Ishikawa (cell line): ENCODE data around the gene TEFM.
A peak's percentile ranks its signal among the peaks of the same experiment; 100 is the strongest.

Experiments used
- CEBPB ChIP-seq: IDR thresholded peaks from 2 replicates; pipeline ENCODE4 v1.6.1; 2012
- CREB1 ChIP-seq: IDR thresholded peaks from 2 replicates; pipeline ENCODE4 v1.6.1; 2012; ENCODE audit warnings: low read depth
- EGR1 ChIP-seq: IDR thresholded peaks from 2 replicates; pipeline ENCODE4 v1.6.1; 2012
- EP300 ChIP-seq: IDR thresholded peaks from 2 replicates; pipeline ENCODE4 v1.6.1; 2012; ENCODE audit warnings: borderline replicate concordance
- FOXM1 ChIP-seq: IDR thresholded peaks from 2 replicates; pipeline ENCODE4 v1.6.1; 2012; ENCODE audit warnings: low read depth, borderline replicate concordance
- MAX ChIP-seq: IDR thresholded peaks from 2 replicates; pipeline ENCODE4 v1.6.1; 2012
- NFIC ChIP-seq: IDR thresholded peaks from 2 replicates; pipeline ENCODE4 v1.6.1; 2012
- RAD21 ChIP-seq: IDR thresholded peaks from 2 replicates; pipeline ENCODE4 v1.6.1; 2012; ENCODE audit warnings: low read depth
- REST ChIP-seq: IDR thresholded peaks from 2 replicates; pipeline ENCODE4 v1.6.1; 2012; ENCODE audit warnings: low read depth, mild to moderate bottlenecking
- TAF1 ChIP-seq: IDR thresholded peaks from 2 replicates; pipeline ENCODE4 v1.6.1; 2012; ENCODE audit warnings: low read depth, mild to moderate bottlenecking
- TCF12 ChIP-seq: IDR thresholded peaks from 2 replicates; pipeline ENCODE4 v1.6.1; 2012; ENCODE audit warnings: low read depth
- TEAD4 ChIP-seq: IDR thresholded peaks from 2 replicates; pipeline ENCODE4 v1.6.1; 2012
- YY1 ChIP-seq: IDR thresholded peaks from 2 replicates; pipeline ENCODE4 v1.6.1; 2012; ENCODE audit warnings: low read depth
- ZBTB7A ChIP-seq: IDR thresholded peaks from 2 replicates; pipeline ENCODE4 v1.6.1; 2012; ENCODE audit warnings: low read depth
- TF ChIP-seq, protein P1 (sequence below): IDR thresholded peaks from 2 replicates; pipeline ENCODE4 v1.6.1; 2012

Gene TEFM

DNA sequence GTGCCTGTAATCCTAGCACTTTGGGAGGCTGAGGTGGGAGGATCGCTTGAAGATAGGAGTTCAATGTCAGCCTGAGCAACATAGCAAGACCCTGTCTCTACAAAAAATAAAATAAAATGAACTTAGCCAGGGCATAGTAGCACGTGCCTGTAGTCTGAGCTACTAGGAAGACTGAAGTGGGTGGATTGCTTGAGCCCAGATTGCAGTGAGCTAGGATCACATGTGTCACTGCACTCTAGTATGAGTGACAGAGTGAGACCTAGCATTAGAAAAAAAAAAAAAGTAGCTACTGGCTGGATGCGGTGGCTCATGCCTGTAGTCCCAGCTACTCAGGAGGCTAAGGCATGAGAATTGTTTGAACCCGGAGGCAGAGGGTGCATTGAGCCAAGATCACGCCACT, 21.7 kb upstream of the TEFM start:
- TF ChIP-seq EP300: no peak
- TF ChIP-seq, protein P1, sequence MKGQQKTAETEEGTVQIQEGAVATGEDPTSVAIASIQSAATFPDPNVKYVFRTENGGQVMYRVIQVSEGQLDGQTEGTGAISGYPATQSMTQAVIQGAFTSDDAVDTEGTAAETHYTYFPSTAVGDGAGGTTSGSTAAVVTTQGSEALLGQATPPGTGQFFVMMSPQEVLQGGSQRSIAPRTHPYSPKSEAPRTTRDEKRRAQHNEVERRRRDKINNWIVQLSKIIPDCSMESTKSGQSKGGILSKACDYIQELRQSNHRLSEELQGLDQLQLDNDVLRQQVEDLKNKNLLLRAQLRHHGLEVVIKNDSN: no peak
- TF ChIP-seq TCF12: no peak

- TF ChIP-seq REST (no peak), MAX (no peak), EGR1 (no peak), TCF12 (no peak), TEAD4 (no peak), ZBTB7A (no peak), CEBPB (no peak), YY1 (no peak), TAF1 (no peak), FOXM1 (no peak), NFIC (no peak), CREB1 (no peak), RAD21 (no peak), EP300 (no peak)
- TF ChIP-seq, protein P1: no peak
These were observed 20.5 kb upstream of the TEFM start for GRCh38 chr17:30926516-30926915.

DNA sequence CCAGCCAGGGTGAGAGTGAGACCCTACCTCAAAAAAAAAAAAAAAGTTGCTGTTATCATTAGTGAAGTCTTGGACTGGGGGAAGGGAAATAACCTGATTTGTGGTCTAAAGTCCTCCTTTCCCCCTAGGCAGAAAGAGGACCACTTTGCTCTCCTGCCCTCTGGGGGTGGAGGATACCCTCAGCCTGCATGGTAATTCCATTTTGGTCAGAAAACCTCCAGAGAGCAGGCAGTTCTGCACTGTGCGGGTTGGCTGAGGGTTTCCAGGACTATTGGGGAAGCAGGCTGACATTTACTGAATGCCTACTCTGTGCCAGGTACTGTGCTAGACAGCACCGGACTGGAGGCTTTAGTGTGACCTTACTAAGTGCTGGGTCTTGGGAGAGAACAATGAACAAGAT, 18.3 kb upstream of the TEFM start:
- TF ChIP-seq, protein P1: no peak
- no peak for TF ChIP-seq TCF12
- no peak for TF ChIP-seq EGR1
- no peak for TF ChIP-seq FOXM1
- no peak for TF ChIP-seq YY1
- no peak for TF ChIP-seq ZBTB7A
- TF ChIP-seq CREB1: no peak
- no peak for TF ChIP-seq TAF1
- no peak for TF ChIP-seq REST
- no peak for TF ChIP-seq MAX
- TF ChIP-seq TEAD4: no peak
- no peak for TF ChIP-seq CEBPB
- no peak for TF ChIP-seq NFIC
- no peak for TF ChIP-seq RAD21
- TF ChIP-seq EP300: no peak

GRCh38 chr17:30922235-30923030, 16.4 kb upstream of the TEFM start:
- TF ChIP-seq TAF1: no peak
- no peak for TF ChIP-seq RAD21
- no peak for TF ChIP-seq TEAD4
- no peak for TF ChIP-seq EGR1
- TF ChIP-seq ZBTB7A: peak; percentile 10; the same call in 1 of the 2 replicates
- no peak for TF ChIP-seq CREB1
- peak; percentile 65 for TF ChIP-seq MAX

GRCh38 chr17:30921544-30922196, 15.6 kb upstream of the TEFM start, which contains the start of gene ADAP2:
ADAP2 (plus strand) TSS chr17:30921945; CDS start chr17:30922015, 70 bp downstream.
- TF ChIP-seq FOXM1 (no peak), TEAD4 (no peak), REST (no peak), TAF1 (0 out of 2 replicates have a peak, but pooled peaks have one; percentile 26), MAX (no peak), ZBTB7A (peak; percentile 78; the same call in 1 of the 2 replicates), NFIC (no peak), RAD21 (no peak), CREB1 (no peak), YY1 (no peak), EGR1 (no peak)
